Left lung (tissue), 10 donors: ENCODE measurements around the gene LRRC73. TPM values are rescaled to one million over a fixed set of nuclear protein-coding genes. Genes with fewer than 3 reads are reported as not detected.
A peak's percentile ranks its signal among the peaks of the same experiment; 100 is the strongest.

Source experiments
- ATAC-seq: fragments of 200-7000 bp; cut with Tn5 transposase; one replicate; pipeline ENCODE4 v1.9.1; 2020; ENCODE audit warnings: moderate library complexity
- DNase-seq, 4 donors: peaks; one replicate each; pipeline ENCODE4 v3.0.0-alpha.2; 2013 to 2020
- H3K27ac ChIP-seq, 2 donors: fragments of 200-600 bp; sonication (generic) in 1 of 2; one replicate each; pipeline versions ENCODE4 v1.5.0 to v1.8.0; 2020 to 2021
- H3K27me3 ChIP-seq, 2 donors: fragments of 200-600 bp; sonication (generic) in 1 of 2; one replicate each; pipeline versions ENCODE4 v1.5.0 to v1.8.0; 2020 to 2021
- H3K36me3 ChIP-seq, 2 donors: fragments of 200-600 bp; sonication (generic) in 1 of 2; one replicate each; pipeline versions ENCODE4 v1.5.0 to v1.8.0; 2020 to 2021
- H3K4me1 ChIP-seq, 2 donors: fragments of 200-600 bp; one replicate each; pipeline ENCODE4 v1.8.0; 2021
- H3K4me3 ChIP-seq, 2 donors: fragments of 200-600 bp; sonication (generic) in 1 of 2; one replicate each; pipeline versions ENCODE4 v1.5.0 to v1.8.0; 2020 to 2021; ENCODE audit warnings: mild to moderate bottlenecking in 1 of 2
- H3K9me3 ChIP-seq, 2 donors: fragments of 200-600 bp; sonication (generic) in 1 of 2; one replicate each; pipeline versions ENCODE4 v1.5.0 to v1.8.0; 2020 to 2021
- CTCF ChIP-seq, 2 donors: fragments of 200-600 bp; sonication (generic) in 1 of 2; IDR thresholded peaks; one replicate each; pipeline versions ENCODE4 v1.5.0 to v1.8.0; 2021; ENCODE audit warnings: antibody characterized with exemption in 2 of 2
- intact Hi-C, 2 donors: fragments of 100-400 bp; cut with DNase I; formaldehyde crosslinking; loops; one replicate each; pipeline versions ENCODE4 v1.11.2 to v1.14.2; 2022
- polyA plus RNA-seq, 6 donors: library from polyadenylated mRNA; unstranded; fragments of 120-200 nt; gene quantifications; one replicate each; pipeline ENCODE4 v1.2.1, GENCODE V29; 2013; ENCODE audit not compliant: insufficient read length in 6 of 6
- total RNA-seq, 2 donors: library from RNA; stranded (reverse); fragmentation: NEBNext Ultra II Directional; extraction: Animal tissue kit (Norgen Biotek cat#: 25700); gene quantifications; one replicate each; pipeline ENCODE4 v1.2.1, GENCODE V29; 2021
- donor health status: DM: no; HTN: yes; CAD: no.
- donor health status: DM: no; HTN: no; CAD: no.

LRRC73 gene
- total and polyA plus RNA-seq, 8 donors, result 0.30 to 1.5 (median 0.60) TPM

DNA sequence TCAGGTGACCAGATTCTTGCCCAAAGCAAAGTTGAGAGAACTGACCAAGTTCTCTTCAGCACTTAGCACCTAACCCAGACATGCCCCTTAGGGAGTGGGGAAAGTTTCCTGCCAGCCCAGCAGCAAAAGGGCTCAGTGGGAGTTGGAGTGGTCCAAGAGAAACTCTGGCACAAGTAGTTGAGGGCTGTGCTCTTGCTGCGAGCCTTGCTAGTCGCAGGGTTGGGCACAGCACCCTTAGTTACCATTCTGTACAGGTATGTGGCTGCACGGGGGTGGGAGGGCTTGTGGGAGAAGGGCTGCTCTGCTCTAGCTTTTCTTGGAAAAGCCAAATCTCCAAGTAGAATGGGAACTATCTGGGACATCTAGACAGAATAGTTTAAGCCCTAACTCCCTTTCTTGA, 13.1 kb upstream of the LRRC73 start:
- Histone ChIP-seq H3K27ac (no peak overlapping the region), H3K27me3 (no peaks in the 10 kb centered on the region), H3K4me3 (no peak overlapping the region), H3K4me1 (peaks cover 3 to 10% of the 10 kb centered on the region in 2 donors), H3K9me3 (no peaks in the 10 kb centered on the region), H3K36me3 (peaks cover 0 to 92% of the 10 kb centered on the region in 2 donors)
- no peak for ATAC-seq
- intact Hi-C loops, result no loop called here
- TF ChIP-seq CTCF (IDR thresholded peaks at IDR 0.05), result no peak
- DNase-seq, result no peak

DNA sequence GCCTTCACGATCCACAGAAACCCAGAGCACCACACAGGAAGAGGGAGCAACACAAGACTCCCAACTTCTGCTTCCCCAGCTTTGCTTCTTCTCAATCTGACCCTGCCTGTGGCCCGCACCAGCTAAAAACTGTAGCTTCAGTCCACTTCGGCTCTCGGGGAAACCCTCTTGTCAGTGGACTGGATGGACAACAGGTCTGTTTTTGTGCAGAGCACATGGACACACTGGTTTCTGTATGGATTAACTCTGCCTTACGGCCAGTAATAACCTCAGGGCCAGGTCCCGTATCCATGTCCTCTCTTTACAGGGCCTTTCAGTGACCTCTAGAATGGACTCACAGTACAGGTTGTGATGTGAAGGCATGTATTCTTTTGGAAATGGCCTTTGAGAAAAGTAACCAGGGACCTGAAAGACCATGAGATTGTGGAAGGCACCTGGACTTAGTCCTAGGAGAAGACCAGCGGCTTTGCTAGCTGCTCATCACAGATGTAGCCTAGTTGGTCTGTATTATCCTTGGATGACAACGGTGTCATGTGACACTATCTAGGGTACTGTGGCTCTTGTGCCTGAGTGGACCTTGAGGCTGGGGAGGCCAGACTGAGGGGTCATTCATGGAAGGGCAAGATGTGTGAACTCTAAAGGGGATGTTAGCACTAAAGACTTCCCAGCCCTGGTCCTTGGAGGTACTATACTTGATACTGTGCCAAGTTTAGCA, 12.6 kb upstream of the LRRC73 start:
- H3K9me3 ChIP-seq, result no peaks in the 10 kb centered on the region
- H3K4me3 ChIP-seq, result no peak overlapping the region
- no peaks in the 10 kb centered on the region for H3K27me3 ChIP-seq
- DNase-seq, result no peak
- intact Hi-C loops, result no loop called here
- no peak for ATAC-seq
- peaks cover 8 to 15% of the 10 kb centered on the region in 2 donors for H3K4me1 ChIP-seq
- peaks cover 0 to 87% of the 10 kb centered on the region in 2 donors for H3K36me3 ChIP-seq
- H3K27ac ChIP-seq, result peak overlapping the region in 1 of 2 donors; percentile 14
- TF ChIP-seq CTCF (IDR thresholded peaks at IDR 0.05), result no peak

GRCh38 chr6:43521836-43522235, 11.7 kb upstream of the LRRC73 start:
- H3K9me3 ChIP-seq, result no peaks in the 10 kb centered on the region
- peaks cover 0 to 78% of the 10 kb centered on the region in 2 donors for H3K36me3 ChIP-seq
- intact Hi-C loops, result no loop called here
- ATAC-seq (peak; percentile 34), DNase-seq (no peak)
- H3K4me1 ChIP-seq, result peaks cover 10 to 19% of the 10 kb centered on the region in 2 donors
- no peaks in the 10 kb centered on the region for H3K27me3 ChIP-seq
- H3K27ac ChIP-seq, result no peak overlapping the region
- TF ChIP-seq CTCF (IDR thresholded peaks at IDR 0.05), result no peak
- no peak overlapping the region for H3K4me3 ChIP-seq

DNA sequence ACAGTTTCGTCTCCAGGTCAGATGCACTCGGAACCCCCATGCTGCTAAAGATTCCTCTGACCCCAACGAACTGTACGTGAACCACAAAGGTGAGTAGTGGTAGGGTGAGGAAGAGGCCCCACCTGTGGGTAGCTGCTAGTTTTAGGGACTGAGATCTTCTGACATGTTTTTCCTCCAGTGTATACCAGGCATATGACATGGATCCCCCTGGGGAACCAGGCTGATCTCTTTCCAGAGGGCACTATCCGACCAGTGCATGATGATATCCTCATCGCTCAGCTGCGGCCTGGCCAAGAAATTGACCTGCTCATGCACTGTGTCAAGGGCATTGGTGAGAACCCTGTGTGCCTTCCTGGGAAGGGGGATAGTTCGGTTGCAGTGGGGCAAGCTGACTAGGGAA, 10.0 kb upstream of the LRRC73 start:
- DNase-seq, result no peak
- intact Hi-C loops, result no loop called here

More for the DNA sequence above, 10.0 kb upstream of the LRRC73 start:
- no peak for ATAC-seq
- no peak overlapping the region for H3K4me3 ChIP-seq
- TF ChIP-seq CTCF (IDR thresholded peaks at IDR 0.05), result no peak
- no peaks in the 10 kb centered on the region for H3K9me3 ChIP-seq
- H3K27ac ChIP-seq, result no peak overlapping the region
- H3K27me3 ChIP-seq, result no peaks in the 10 kb centered on the region
- H3K4me1 ChIP-seq, result peaks cover 21 to 31% of the 10 kb centered on the region in 2 donors
- H3K36me3 ChIP-seq, result peaks cover 0 to 68% of the 10 kb centered on the region in 2 donors
